H1 (cell line): ENCODE data around the gene MLANA. TPM values are rescaled to one million over a fixed set of nuclear protein-coding genes. Genes with fewer than 3 reads are reported as not detected.

Experiments used
- CTCF ChIA-PET: fragments of 300-600 bp; sonication (Branson Sonifier 250); formaldehyde crosslinking; loops from one replicate; lab custom pipeline; 2021; ENCODE audit not compliant: partially characterized antibody; lab: Charles Lee
- POLR2A ChIA-PET: fragments of 300-600 bp; sonication (Branson Sonifier 250); formaldehyde crosslinking; loops from one replicate; lab custom pipeline; 2021; ENCODE audit warnings: inconsistent platforms; ENCODE audit not compliant: partially characterized antibody; lab: Charles Lee
- DNase-seq, 2 experiments: peaks; one replicate each; pipeline versions ENCODE4 v3.0.0 to v3.0.0-alpha.2; 2010 to 2022; ENCODE audit warnings: low spot score in 2 of 2, low read depth in 1 of 2, mixed read lengths in 1 of 2
- FAIRE-seq: peaks from 2 replicates; lab custom pipeline; 2011; peaks lifted over from hg19 to GRCh38; lab: Jason Lieb, UNC
- H2AFZ ChIP-seq: 2 replicates; pipeline ENCODE4 v1.8.1; 2012; ENCODE audit warnings: low read length, inconsistent platforms
- H2AK5ac ChIP-seq: 2 replicates; pipeline ENCODE4 v1.6.1; 2013; ENCODE audit warnings: low read depth, low read length
- H2BK120ac ChIP-seq: replicated peaks from 2 replicates; pipeline ENCODE3; 2013; ENCODE audit warnings: low read depth, low read length, inconsistent platforms
- H2BK12ac ChIP-seq: 2 replicates; pipeline ENCODE4 v1.6.1; 2013; ENCODE audit warnings: low read depth, low read length
- H2BK15ac ChIP-seq: 2 replicates; pipeline ENCODE4 v1.6.1; 2013; ENCODE audit warnings: low read length
- H2BK20ac ChIP-seq: 2 replicates; pipeline ENCODE4 v1.6.1; 2013; ENCODE audit warnings: low read length
- H2BK5ac ChIP-seq: 2 replicates; pipeline ENCODE4 v1.6.1; 2013; ENCODE audit warnings: low read depth, low read length
- H3K14ac ChIP-seq: 2 replicates; pipeline ENCODE4 v1.6.1; 2013; ENCODE audit warnings: inconsistent platforms; ENCODE audit not compliant: insufficient read length
- H3K18ac ChIP-seq: 2 replicates; pipeline ENCODE4 v1.6.1; 2013; ENCODE audit warnings: low read length; ENCODE audit errors: extremely low read depth
- H3K23ac ChIP-seq: 2 replicates; pipeline ENCODE4 v1.6.1; 2013; ENCODE audit warnings: inconsistent platforms; ENCODE audit not compliant: insufficient read length
- H3K23me2 ChIP-seq: 2 replicates; pipeline ENCODE4 v1.6.1; 2013; ENCODE audit warnings: low read depth, low read length
- H3K27ac ChIP-seq: 2 replicates; pipeline ENCODE4 v1.6.1; 2011; ENCODE audit warnings: low read depth, low read length, inconsistent platforms
- H3K27me3 ChIP-seq, 4 experiments: replicated peaks in 1 of 4; 1 replicate in 1 of 4; 2 replicates in 3 of 4; pipeline versions ENCODE4 v1.6.1 to v1.8.1; 2011 to 2013; ENCODE audit warnings: low read length in 3 of 4, mild to moderate bottlenecking in 3 of 4, inconsistent platforms in 2 of 4, mixed read lengths in 2 of 4, moderate library complexity in 1 of 4; ENCODE audit not compliant: control insufficient read depth in 3 of 4, insufficient read depth in 3 of 4; ENCODE audit errors: extremely low read depth in 1 of 4
- H3K36me3 ChIP-seq, 4 experiments: 2 replicates each; pipeline versions ENCODE4 v1.6.1 to v1.8.1; 2011 to 2013; ENCODE audit warnings: mild to moderate bottlenecking in 4 of 4, low read length in 3 of 4, moderate library complexity in 2 of 4, control low read depth in 1 of 4, inconsistent platforms in 1 of 4; ENCODE audit not compliant: insufficient read depth in 4 of 4, control insufficient read depth in 2 of 4
- H3K4ac ChIP-seq: replicated peaks from 2 replicates; pipeline ENCODE3; 2013; ENCODE audit warnings: low read length, low read depth, mixed read lengths, inconsistent platforms; ENCODE audit not compliant: insufficient read length
- H3K4me1 ChIP-seq, 4 experiments: replicated peaks in 1 of 4; 1 replicate in 1 of 4; 2 replicates in 3 of 4; pipeline versions ENCODE4 v1.6.1 to v1.8.1; 2011 to 2013; ENCODE audit warnings: low read length in 3 of 4, inconsistent platforms in 2 of 4, mixed read lengths in 1 of 4; ENCODE audit not compliant: insufficient read depth in 4 of 4, control insufficient read depth in 3 of 4
- H3K4me2 ChIP-seq, 2 experiments: 2 replicates each; pipeline versions ENCODE4 v1.6.1 to v1.8.1; 2011 to 2013; ENCODE audit warnings: low read depth in 2 of 2, low read length in 2 of 2, control low read depth in 1 of 2, inconsistent platforms in 1 of 2, mild to moderate bottlenecking in 1 of 2; ENCODE audit not compliant: insufficient read depth in 1 of 2
- H3K4me3 ChIP-seq, 4 experiments: fragments of 200-600, 300-600 bp in 1 of 4; sonication (generic), shearing (Covaris generic), sonication (Bioruptor Twin) in 1 of 4; 2 replicates each; pipeline versions ENCODE4 v1.5.1 to v1.8.1; 2011 to 2016; ENCODE audit warnings: low read length in 4 of 4, low read depth in 3 of 4, control low read depth in 2 of 4, inconsistent platforms in 2 of 4, mild to moderate bottlenecking in 2 of 4, mixed read lengths in 1 of 4, moderate library complexity in 1 of 4; ENCODE audit not compliant: insufficient read depth in 2 of 4; ENCODE audit errors: extremely low read depth in 1 of 4
- H3K56ac ChIP-seq: replicated peaks from 2 replicates; pipeline ENCODE3; 2013; ENCODE audit warnings: low read depth, mild to moderate bottlenecking, mixed read lengths, low read length, inconsistent platforms; ENCODE audit not compliant: insufficient read length
- H3K79me1 ChIP-seq: 2 replicates; pipeline ENCODE4 v1.6.1; 2013; ENCODE audit warnings: low read depth, low read length, control low read depth
- H3K79me2 ChIP-seq, 2 experiments: 2 replicates each; pipeline versions ENCODE4 v1.6.1 to v1.8.1; 2012 to 2013; ENCODE audit warnings: low read length in 2 of 2, mild to moderate bottlenecking in 2 of 2, inconsistent platforms in 1 of 2; ENCODE audit not compliant: insufficient read depth in 2 of 2, control insufficient read depth in 1 of 2
- H3K9ac ChIP-seq, 4 experiments: replicated peaks in 1 of 4; 1 replicate in 1 of 4; 2 replicates in 3 of 4; pipeline versions ENCODE4 v1.6.1 to v1.8.1; 2011 to 2013; ENCODE audit warnings: low read depth in 3 of 4, low read length in 3 of 4, control low read depth in 2 of 4, mild to moderate bottlenecking in 2 of 4, moderate library complexity in 2 of 4, inconsistent platforms in 1 of 4; ENCODE audit errors: extremely low read depth in 1 of 4
- H3K9me3 ChIP-seq, 2 experiments: 2 replicates each; pipeline versions ENCODE4 v1.6.1 to v1.8.1; 2012 to 2013; ENCODE audit warnings: mild to moderate bottlenecking in 2 of 2, moderate library complexity in 2 of 2, control low read depth in 1 of 2, inconsistent platforms in 1 of 2, low read depth in 1 of 2, low read length in 1 of 2, mixed read lengths in 1 of 2; ENCODE audit not compliant: insufficient read depth in 2 of 2
- H4K20me1 ChIP-seq, 2 experiments: replicated peaks in 1 of 2; 2 replicates each; pipeline versions ENCODE3 to v1.8.1; 2011 to 2013; ENCODE audit warnings: inconsistent platforms in 2 of 2, low read length in 2 of 2, mild to moderate bottlenecking in 1 of 2; ENCODE audit not compliant: insufficient read depth in 2 of 2, control insufficient read depth in 1 of 2
- H4K5ac ChIP-seq: 2 replicates; pipeline ENCODE4 v1.6.1; 2013; ENCODE audit warnings: low read length, low read depth, mixed read lengths, inconsistent platforms; ENCODE audit not compliant: insufficient read length
- H4K8ac ChIP-seq: 2 replicates; pipeline ENCODE4 v1.8.0; 2013; ENCODE audit warnings: mild to moderate bottlenecking, moderate library complexity, low read length, inconsistent platforms; ENCODE audit not compliant: insufficient read depth; ENCODE audit errors: extremely low read depth
- H4K91ac ChIP-seq: replicated peaks from 2 replicates; pipeline ENCODE3; 2013; ENCODE audit warnings: low read length, mixed read lengths, inconsistent platforms; ENCODE audit not compliant: insufficient read length
- ASH2L ChIP-seq: fragments of 200-600, 300-600 bp; sonication (generic); IDR thresholded peaks from one replicate; pipeline ENCODE4 v1.7.1; 2017; ENCODE audit warnings: low read length
- CHD2 ChIP-seq: IDR thresholded peaks from 2 replicates; pipeline ENCODE4 v1.6.1; 2012; ENCODE audit warnings: low read length, improper control_type of control experiment
- EZH2 ChIP-seq: fragments of 200-600 bp; sonication (generic); IDR thresholded peaks from 2 replicates; pipeline ENCODE4 v1.7.1; 2012; ENCODE audit warnings: low read depth, mild to moderate bottlenecking, moderate library complexity, low read length, inconsistent platforms; ENCODE audit not compliant: severe bottlenecking
- KDM5A ChIP-seq: fragments of 200-600 bp; IDR thresholded peaks from 2 replicates; pipeline ENCODE4 v1.7.1; 2012; ENCODE audit warnings: mild to moderate bottlenecking, low read length, inconsistent platforms, mixed read lengths
- MAFK ChIP-seq: IDR thresholded peaks from 2 replicates; pipeline ENCODE4 v1.6.1; 2012; ENCODE audit warnings: low read depth, mild to moderate bottlenecking, improper control_type of control experiment, low read length
- TAF7 ChIP-seq: optimal IDR thresholded peaks from 2 replicates; pipeline ENCODE3; 2011; ENCODE audit warnings: low read depth, mild to moderate bottlenecking, inconsistent platforms, low read length, moderate library complexity, borderline replicate concordance
- WGBS, 2 experiments: shearing (Covaris generic) in 1 of 2; methylation state at CpG; one replicate each; pipeline versions ENCODE4 v1.1.6 to v1.1.7; 2013 to 2015; ENCODE audit warnings: low lambda C conversion rate in 2 of 2, mixed read lengths in 2 of 2, inconsistent platforms in 1 of 2, low coverage in 1 of 2, missing lambda C conversion rate in 1 of 2; ENCODE audit not compliant: insufficient replicate concordance in 2 of 2, insufficient coverage in 1 of 2, insufficient read length in 1 of 2; ENCODE audit errors: extremely low coverage in 1 of 2, missing lambda C conversion rate in 1 of 2; 5-methylcytosine and 5-hydroxymethylcytosine counted together
- polyA plus RNA-seq, 7 experiments: library from polyadenylated mRNA; depleted of rRNA in 3 of 7; stranded (reverse) in 5 of 7; unstranded in 2 of 7; fragments of >200 nt in 5 of 7; fragments of 200-250 nt in 2 of 7; gene quantifications; 1 replicate in 5 of 7; 2 replicates in 1 of 7; 4 replicates in 1 of 7; pipeline versions ENCODE4 v1.2.1 to v1.2.3, GENCODE V29; 2011 to 2013; ENCODE audit warnings: missing spikeins in 2 of 7, mixed read lengths in 2 of 7
- total RNA-seq: library from RNA; stranded (reverse); fragmentation: NEBNext Ultra II Directional; extraction: Animal tissue kit (Norgen Biotek cat#: 25700); gene quantifications from 2 replicates; pipeline ENCODE4 v1.2.1, GENCODE V29; 2021
- TF ChIP-seq, protein P1 (sequence below): IDR thresholded peaks from 2 replicates; pipeline ENCODE4 v1.6.1; 2011; ENCODE audit warnings: low read depth, mild to moderate bottlenecking, low read length; ENCODE audit not compliant: insufficient read depth
- TF ChIP-seq, protein P2 (sequence below): IDR thresholded peaks from 2 replicates; pipeline ENCODE4 v1.6.1; 2012; ENCODE audit warnings: inconsistent platforms

The MLANA gene
- total and polyA plus RNA-seq, 2 of the 8 experiments (the other 6 are each of a cell fraction or from before 2014, with no cell fraction given), result not detected

DNA sequence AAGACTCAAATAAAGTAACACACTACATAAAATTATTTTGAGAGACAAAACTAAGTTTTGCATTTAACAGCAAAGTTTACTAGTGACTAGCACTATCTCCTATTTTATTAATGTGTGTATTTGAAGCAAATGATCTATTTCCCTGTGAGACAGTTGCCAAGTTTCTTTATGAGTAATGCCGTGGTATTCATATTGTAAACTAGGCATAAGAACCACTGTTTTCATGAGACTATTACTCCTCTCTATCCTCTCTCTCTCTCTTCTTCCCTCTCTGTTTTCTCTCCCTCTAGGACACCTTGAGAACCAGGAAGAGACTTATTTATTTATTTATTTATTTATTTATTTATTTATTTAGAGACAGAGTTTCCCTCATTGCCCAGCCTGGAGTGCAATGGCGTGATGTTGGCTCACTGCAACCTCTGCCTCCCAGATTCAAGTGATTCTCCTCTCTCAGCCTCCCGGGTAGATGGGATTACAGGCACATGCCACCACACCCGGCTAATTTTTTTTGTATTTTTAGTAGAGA, 61.1 kb downstream of the MLANA start:
- Histone ChIP-seq H3K36me3 (no peaks in the 10 kb centered on the region), H4K20me1 (no peaks in the 10 kb centered on the region), H3K4ac (no peak overlapping the region), H3K18ac (no peak overlapping the region), H3K27me3 (no peaks in the 10 kb centered on the region), H3K9ac (no peak overlapping the region), H2AK5ac (no peak overlapping the region), H2AFZ (no peak overlapping the region), H3K4me3 (no peak overlapping the region), H3K27ac (no peak overlapping the region), H2BK120ac (no peak overlapping the region), H2BK12ac (no peak overlapping the region), H3K4me1 (no peaks in the 10 kb centered on the region), H2BK20ac (no peak overlapping the region), H3K9me3 (no peaks in the 10 kb centered on the region), H3K56ac (no peak overlapping the region), H3K79me2 (no peaks in the 10 kb centered on the region), H3K14ac (no peak overlapping the region), H4K8ac (no peak overlapping the region), H3K79me1 (no peaks in the 10 kb centered on the region), H3K23ac (no peak overlapping the region), H2BK15ac (no peak overlapping the region), H4K5ac (no peak overlapping the region), H2BK5ac (no peak overlapping the region), H3K23me2 (no peaks in the 10 kb centered on the region), H3K4me2 (no peak overlapping the region), H4K91ac (no peak overlapping the region)
- FAIRE-seq (no peak), DNase-seq (no peak)
- TF ChIP-seq TAF7 (no peak), CHD2 (no peak), KDM5A (no peak), EZH2 (no peak), MAFK (no peak), ASH2L (no peak)
- TF ChIP-seq, protein P1, sequence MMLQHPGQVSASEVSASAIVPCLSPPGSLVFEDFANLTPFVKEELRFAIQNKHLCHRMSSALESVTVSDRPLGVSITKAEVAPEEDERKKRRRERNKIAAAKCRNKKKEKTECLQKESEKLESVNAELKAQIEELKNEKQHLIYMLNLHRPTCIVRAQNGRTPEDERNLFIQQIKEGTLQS, result no peak
- TF ChIP-seq, protein P2, sequence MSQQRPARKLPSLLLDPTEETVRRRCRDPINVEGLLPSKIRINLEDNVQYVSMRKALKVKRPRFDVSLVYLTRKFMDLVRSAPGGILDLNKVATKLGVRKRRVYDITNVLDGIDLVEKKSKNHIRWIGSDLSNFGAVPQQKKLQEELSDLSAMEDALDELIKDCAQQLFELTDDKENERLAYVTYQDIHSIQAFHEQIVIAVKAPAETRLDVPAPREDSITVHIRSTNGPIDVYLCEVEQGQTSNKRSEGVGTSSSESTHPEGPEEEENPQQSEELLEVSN, result no peak
- ChIA-PET POLR2A (no interaction called here), CTCF (no interaction called here)
- WGBS, 2 experiments, result 86% methylated on average over 4 of the region's 4 CpGs; no CpG with 5 or more reads in 1 of the 2 experiments
